Measurements from ENCODE around the gene DDRGK1.

DDRGK1 gene

GRCh38 chr20:3175270-3175669, 29.2 kb downstream of the DDRGK1 start:
- H3K4me3 ChIP-seq (ENCODE audit: low read depth, low read length) = no peak overlapping the region
- TF ChIP-seq CTCF (IDR thresholded peaks at IDR 0.05; ENCODE audit: low read depth, low read length) = no peak
- DNase-seq (ENCODE audit: low read depth, low spot score) = no peak
- in situ Hi-C loops (cut with HindIII; ENCODE audit: low sequenced_read_pairs) = no loop called here

GRCh38 chr20:3174442-3175261, 29.8 kb downstream of the DDRGK1 start:
- peak; percentile 15 for DNase-seq (ENCODE audit: low read depth, low spot score)
- in situ Hi-C loops (cut with HindIII; ENCODE audit: low sequenced_read_pairs) = no loop called here
- no peak for TF ChIP-seq CTCF (IDR thresholded peaks at IDR 0.05; ENCODE audit: low read depth, low read length)
- peak overlapping the region; percentile 72 for H3K4me3 ChIP-seq (ENCODE audit: low read depth, low read length)

- in situ Hi-C loops (cut with HindIII; ENCODE audit: low sequenced_read_pairs) = no loop called here
- peak; percentile 76 for DNase-seq (ENCODE audit: low read depth, low spot score)
- peak overlapping the region; percentile 72 for H3K4me3 ChIP-seq (ENCODE audit: low read depth, low read length)
- TF ChIP-seq CTCF (IDR thresholded peaks at IDR 0.05; ENCODE audit: low read depth, low read length) = peak; percentile 4
These were observed 30.7 kb downstream of the DDRGK1 start for GRCh38 chr20:3173610-3174441.

GRCh38 chr20:3172933-3173609, 31.4 kb downstream of the DDRGK1 start, which contains the start of gene LZTS3:
Gene LZTS3 (minus strand): TSS chr20:3173549. CDS start chr20:3167163, 6,386 bp downstream.
- in situ Hi-C loops (cut with HindIII; ENCODE audit: low sequenced_read_pairs) = no loop called here
- H3K4me3 ChIP-seq (ENCODE audit: low read depth, low read length) = peak within 1 kb of the TSS; percentile 72
- no peak for TF ChIP-seq CTCF (IDR thresholded peaks at IDR 0.05; ENCODE audit: low read depth, low read length)
- peak; percentile 52 for DNase-seq (ENCODE audit: low read depth, low spot score)

GRCh38 chr20:3172126-3172932, 32.2 kb downstream of the DDRGK1 start:
- no peak for DNase-seq (ENCODE audit: low read depth, low spot score)
- no peak for TF ChIP-seq CTCF (IDR thresholded peaks at IDR 0.05; ENCODE audit: low read depth, low read length)
- in situ Hi-C loops (cut with HindIII; ENCODE audit: low sequenced_read_pairs) = no loop called here
- H3K4me3 ChIP-seq (ENCODE audit: low read depth, low read length) = peak overlapping the region; percentile 72
